Activated T-cell treated with anti-CD3 and anti-CD28 coated beads, Interleukin-2, amount 50 U/mL, for 72 hours (primary cell): ENCODE data around the gene ZNF285. TPM values are rescaled to one million over a fixed set of nuclear protein-coding genes. Genes with fewer than 3 reads are reported as not detected.
"Not testable (repeated sequence)": the region's sequence is repeated elsewhere in the genome, so short reads cannot be mapped to it uniquely, and the experiment has no call there.

Source experiments
- ATAC-seq, 2 donors: fragments of 150-1000 bp; cut with Tn5 transposase; replicated peaks in 1 of 2; 2 replicates each; pipeline ENCODE4 v1.10.0; 2021; ENCODE audit warnings: moderate library complexity in 2 of 2, mild to moderate bottlenecking in 1 of 2
- DNase-seq, 2 donors: peaks; one replicate each; pipeline ENCODE4 v3.0.0; 2021 to 2022; ENCODE audit warnings: mixed read lengths in 1 of 2
- H3K27ac Mint-ChIP-seq: one replicate; pipeline ENCODE4 v1.8.0; 2022; ENCODE audit warnings: mild to moderate bottlenecking, moderate library complexity, mixed read lengths
- H3K27me3 Mint-ChIP-seq: one replicate; pipeline ENCODE4 v1.8.0; 2022; ENCODE audit warnings: low read depth, mixed read lengths
- H3K36me3 Mint-ChIP-seq, 2 donors: one replicate each; pipeline ENCODE4 v1.8.0; 2022; ENCODE audit warnings: mixed read lengths in 2 of 2, mild to moderate bottlenecking in 1 of 2; ENCODE audit not compliant: insufficient read depth in 2 of 2
- H3K4me1 Mint-ChIP-seq: one replicate; pipeline ENCODE4 v1.8.0; 2022; ENCODE audit warnings: low read depth, mixed read lengths
- H3K4me3 Mint-ChIP-seq, 2 donors: one replicate each; pipeline ENCODE4 v1.8.0; 2022; ENCODE audit warnings: mild to moderate bottlenecking in 2 of 2, mixed read lengths in 2 of 2, moderate library complexity in 2 of 2
- H3K9me3 Mint-ChIP-seq, 2 donors: one replicate each; pipeline ENCODE4 v1.8.0; 2022; ENCODE audit warnings: mixed read lengths in 2 of 2
- total RNA-seq, 2 donors: library from RNA; stranded (reverse); gene quantifications; one replicate each; pipeline ENCODE4 v1.2.3, GENCODE V29; 2022

Gene ZNF285
- total RNA-seq, result 1 to 10 TPM; 1.9 to 2.2 TPM

DNA sequence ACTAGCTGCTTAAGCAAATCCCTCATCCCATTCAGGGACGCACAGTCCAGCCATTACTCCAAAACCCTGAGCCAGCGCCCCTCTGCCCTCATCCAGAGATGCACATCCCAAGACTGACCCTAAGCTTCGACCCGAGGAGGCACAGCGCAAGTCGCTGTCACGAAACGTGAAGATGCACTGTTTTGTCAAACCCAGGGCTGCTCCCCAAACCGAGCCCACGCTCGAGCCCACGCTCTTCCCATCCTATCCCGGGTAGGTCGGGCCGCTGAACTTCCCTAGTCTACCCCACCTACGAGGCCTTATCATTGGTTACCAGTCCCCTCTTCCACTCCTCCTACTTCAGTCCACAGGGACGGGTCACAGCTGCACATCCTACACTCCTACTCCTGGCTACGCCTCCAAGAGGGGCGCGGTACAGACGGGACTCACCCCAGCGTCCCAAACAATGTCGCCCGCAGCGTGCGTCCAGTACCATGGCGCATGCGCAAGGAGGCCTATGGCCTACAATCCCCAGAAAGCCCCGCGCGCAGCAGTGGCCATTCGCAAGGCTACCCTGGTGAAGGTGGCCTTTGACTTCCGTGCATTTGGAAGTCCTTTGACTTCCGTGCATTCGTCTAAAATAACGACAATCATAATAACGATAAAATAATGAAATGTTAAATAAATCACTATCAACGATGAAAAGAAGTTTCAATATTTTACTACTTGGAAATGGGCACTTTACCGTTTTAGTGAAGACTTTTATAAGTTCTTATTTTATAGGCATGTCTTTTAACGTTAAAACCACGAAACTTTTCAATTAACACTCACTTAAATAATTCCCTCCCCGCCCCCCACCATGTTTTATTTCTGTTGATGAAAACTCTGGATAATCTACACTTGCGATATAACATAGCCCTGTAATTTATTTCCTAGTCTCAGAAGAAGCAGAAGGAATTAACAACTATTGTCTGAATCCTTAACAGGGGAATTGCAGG is at the start of gene ZNF285:
TSS of gene ZNF285 (minus strand) at position 470 of the 977 bp plus-strand sequence. CDS start 4,395 bp downstream, outside the sequence.
- peaks cover 18 to 20% of the 10 kb centered on the region in 2 donors for H3K9me3 Mint-ChIP-seq
- no peak within 1 kb of the TSS for H3K27ac Mint-ChIP-seq
- ATAC-seq, result peak; percentile 99 to 100

DNA sequence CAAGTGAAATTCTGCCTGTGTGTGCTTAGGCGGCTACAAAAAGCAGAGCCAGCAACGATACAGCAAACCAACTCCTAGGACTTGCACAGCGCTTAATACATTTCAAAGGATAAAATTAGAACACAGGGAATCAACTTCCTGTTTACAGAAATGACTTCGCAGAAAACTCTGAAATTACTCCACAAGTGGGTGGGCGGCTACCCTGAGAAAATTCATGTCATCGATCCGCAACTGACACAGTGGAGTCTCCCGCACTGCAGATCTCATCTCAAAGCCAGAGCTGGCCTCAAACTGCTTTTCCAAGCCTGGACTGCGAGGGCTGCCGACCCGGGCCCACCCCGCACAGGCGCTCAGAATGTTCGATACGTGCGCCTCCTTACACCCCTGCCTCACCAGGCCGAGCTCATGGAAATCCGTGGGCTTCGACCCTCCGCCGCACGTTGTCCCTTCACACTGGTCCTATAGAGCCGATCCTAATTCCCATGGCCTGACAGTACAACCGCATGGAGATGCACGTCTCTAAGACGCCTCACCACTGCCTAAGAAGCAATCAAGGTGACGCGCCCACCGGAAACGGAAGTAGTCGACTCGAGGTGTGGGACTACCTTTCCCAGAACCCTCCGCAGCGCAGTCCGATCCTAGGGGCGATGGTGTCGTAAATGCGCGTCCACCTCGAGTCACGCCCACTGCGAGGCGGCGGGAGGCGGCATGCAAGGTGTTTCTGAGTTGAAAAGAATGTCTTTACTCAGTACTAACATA is 46.7 kb upstream of the ZNF285 start, which contains the start of gene ZNF229:
TSS of gene ZNF229 (minus strand) at position 557 of the 759 bp plus-strand sequence. CDS start 5,625 bp downstream, outside the sequence.
- H3K4me1 Mint-ChIP-seq, result peaks cover 9% of the 10 kb centered on the region
- peaks cover 46 to 60% of the 10 kb centered on the region in 2 donors for H3K36me3 Mint-ChIP-seq
- H3K9me3 Mint-ChIP-seq, result peaks cover 48 to 53% of the 10 kb centered on the region in 2 donors
- peak within 1 kb of the TSS; percentile 43 for H3K27ac Mint-ChIP-seq
- ATAC-seq (peak; percentile 97 to 99), DNase-seq (peak; percentile 76 to 87)
- H3K27me3 Mint-ChIP-seq, result no peaks in the 10 kb centered on the region
- H3K4me3 Mint-ChIP-seq, result peak within 1 kb of the TSS; percentile 90 to 93

More for the DNA sequence above, at the start of gene ZNF285:
- Mint-ChIP-seq H3K4me1 (peaks cover 5% of the 10 kb centered on the region), H3K4me3 (peak within 1 kb of the TSS; percentile 87 to 99), H3K36me3 (peaks cover 20 to 23% of the 10 kb centered on the region in 2 donors), H3K27me3 (no peaks in the 10 kb centered on the region)
- DNase-seq, result peak; percentile 82 to 87

DNA sequence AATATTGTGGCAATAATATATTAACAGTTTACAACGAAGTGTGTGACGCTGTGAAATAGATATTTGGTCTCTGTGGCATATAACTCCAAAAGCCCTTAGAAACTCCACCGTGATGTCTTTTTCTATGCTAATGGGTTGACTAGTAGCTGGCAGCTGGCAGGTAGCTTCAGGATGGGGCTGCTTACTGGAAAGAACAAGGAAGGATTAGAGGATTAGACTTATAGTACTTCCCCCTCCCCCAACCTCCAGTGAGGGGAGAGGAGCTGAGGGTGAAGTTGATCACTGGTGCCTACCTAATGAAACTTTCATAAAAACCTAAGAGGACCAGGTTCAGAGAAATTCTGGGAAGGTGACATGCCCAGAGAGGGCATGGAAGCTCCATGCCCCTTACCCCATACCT is 37.0 kb upstream of the ZNF285 start:
- peaks cover 22 to 26% of the 10 kb centered on the region in 2 donors for H3K36me3 Mint-ChIP-seq
- peaks cover 28 to 36% of the 10 kb centered on the region in 2 donors for H3K9me3 Mint-ChIP-seq

DNA sequence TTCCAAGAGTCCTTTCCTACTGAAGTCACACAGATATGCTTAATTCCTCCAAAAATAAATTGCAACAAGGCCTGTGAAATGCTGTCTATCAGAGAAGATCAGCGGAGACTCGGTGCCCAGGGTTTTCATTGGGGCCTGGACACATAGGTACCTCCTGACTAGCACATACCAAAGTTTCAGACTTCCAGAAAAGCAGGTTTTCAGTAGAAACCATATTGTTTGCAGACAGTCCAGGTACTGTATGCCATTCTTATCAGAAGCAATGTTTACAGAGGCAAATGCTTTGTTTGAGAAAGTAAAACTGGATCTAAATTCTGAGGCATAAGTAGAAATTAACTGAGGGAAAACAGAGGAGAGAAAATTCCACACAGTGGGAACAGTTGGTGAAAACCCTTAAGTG is 34.0 kb upstream of the ZNF285 start:
- H3K36me3 Mint-ChIP-seq, result peaks cover 22 to 30% of the 10 kb centered on the region in 2 donors
- H3K4me3 Mint-ChIP-seq, result no peak overlapping the region
- peaks cover 25 to 34% of the 10 kb centered on the region in 2 donors for H3K9me3 Mint-ChIP-seq
- no peak overlapping the region for H3K27ac Mint-ChIP-seq
- DNase-seq (no peak), ATAC-seq (no peak)
- H3K4me1 Mint-ChIP-seq, result no peaks in the 10 kb centered on the region
- no peaks in the 10 kb centered on the region for H3K27me3 Mint-ChIP-seq

More for the DNA sequence above, 37.0 kb upstream of the ZNF285 start:
- Mint-ChIP-seq H3K27me3 (no peaks in the 10 kb centered on the region), H3K4me1 (no peaks in the 10 kb centered on the region), H3K27ac (no peak overlapping the region), H3K4me3 (no peak overlapping the region)
- DNase-seq (no peak), ATAC-seq (no peak)

DNA sequence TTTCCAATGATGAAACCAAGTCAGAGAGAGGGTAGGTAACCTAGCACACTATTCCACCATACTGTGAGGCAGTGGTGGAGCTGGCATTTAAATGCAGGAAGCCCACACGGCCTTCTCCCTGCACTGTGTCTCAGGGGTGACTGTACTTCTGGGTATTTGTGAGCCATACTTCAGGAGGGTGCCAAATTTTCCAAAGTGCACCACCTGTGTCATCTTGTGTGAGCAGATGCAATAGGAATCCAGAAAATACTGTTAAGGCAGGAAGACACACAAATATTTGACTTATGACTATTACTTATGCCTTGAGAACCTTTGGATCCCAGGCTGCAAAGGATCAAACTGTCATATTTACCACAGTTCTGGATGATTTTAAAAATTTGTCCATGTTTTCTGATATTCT is 29.5 kb upstream of the ZNF285 start:
- H3K27ac Mint-ChIP-seq, result no peak overlapping the region
- no peaks in the 10 kb centered on the region for H3K4me1 Mint-ChIP-seq
- H3K4me3 Mint-ChIP-seq, result no peak overlapping the region
- H3K27me3 Mint-ChIP-seq, result no peaks in the 10 kb centered on the region
- ATAC-seq (no peak), DNase-seq (no peak)
- H3K9me3 Mint-ChIP-seq, result peaks cover 26 to 34% of the 10 kb centered on the region in 2 donors
- H3K36me3 Mint-ChIP-seq, result peaks cover 39 to 40% of the 10 kb centered on the region in 2 donors

DNA sequence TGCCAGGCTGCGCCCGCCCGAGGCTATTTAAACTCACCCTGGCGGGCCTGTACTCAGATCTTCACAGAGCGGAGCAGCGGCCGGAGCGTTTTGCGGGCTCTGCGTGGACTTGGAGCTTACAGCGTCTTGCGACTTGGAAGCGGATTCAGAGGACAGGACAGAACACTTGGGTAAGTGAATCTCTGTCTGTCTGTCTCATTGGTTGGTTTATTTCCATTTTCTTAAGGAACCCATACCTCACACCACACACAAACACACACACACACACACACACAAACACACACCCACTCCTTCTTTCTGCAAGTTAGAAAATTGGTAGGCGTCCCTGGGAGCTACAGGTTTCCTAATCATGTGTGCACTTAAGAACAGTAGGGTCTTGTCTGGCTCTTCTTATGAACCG is 14.1 kb upstream of the ZNF285 start:
- H3K4me3 Mint-ChIP-seq, H3K27me3 Mint-ChIP-seq, ATAC-seq, DNase-seq, H3K4me1 Mint-ChIP-seq, H3K27ac Mint-ChIP-seq: not testable (repeated sequence)
- peaks cover 10 to 15% of the 10 kb centered on the region in 2 donors for H3K36me3 Mint-ChIP-seq
- H3K9me3 Mint-ChIP-seq, result peaks cover 14 to 22% of the 10 kb centered on the region in 2 donors

DNA sequence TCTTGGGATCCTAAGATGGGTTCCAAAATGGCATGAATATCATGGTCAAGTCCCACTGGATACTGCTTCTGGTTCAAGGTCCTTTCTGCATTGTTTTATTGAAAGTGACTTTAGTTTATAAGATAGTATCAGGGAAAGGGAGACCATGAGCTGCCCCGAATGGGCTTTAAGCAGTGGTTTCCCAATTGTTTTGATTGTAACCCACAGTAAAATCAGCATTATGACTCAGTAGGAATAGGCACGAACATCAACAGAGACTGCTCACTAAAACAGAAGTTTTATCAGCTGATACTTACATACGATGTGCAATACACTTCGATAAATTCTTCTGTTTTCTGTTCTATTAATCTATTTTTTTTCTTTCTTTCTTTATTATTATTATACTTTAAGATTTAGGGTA is 12.1 kb downstream of the ZNF285 start:
- not testable (repeated sequence) for H3K4me1 Mint-ChIP-seq, H3K27me3 Mint-ChIP-seq, H3K4me3 Mint-ChIP-seq, DNase-seq, H3K27ac Mint-ChIP-seq, ATAC-seq
- Mint-ChIP-seq H3K9me3 (peaks cover 22 to 31% of the 10 kb centered on the region in 2 donors), H3K36me3 (peaks cover 22 to 28% of the 10 kb centered on the region in 2 donors)

DNA sequence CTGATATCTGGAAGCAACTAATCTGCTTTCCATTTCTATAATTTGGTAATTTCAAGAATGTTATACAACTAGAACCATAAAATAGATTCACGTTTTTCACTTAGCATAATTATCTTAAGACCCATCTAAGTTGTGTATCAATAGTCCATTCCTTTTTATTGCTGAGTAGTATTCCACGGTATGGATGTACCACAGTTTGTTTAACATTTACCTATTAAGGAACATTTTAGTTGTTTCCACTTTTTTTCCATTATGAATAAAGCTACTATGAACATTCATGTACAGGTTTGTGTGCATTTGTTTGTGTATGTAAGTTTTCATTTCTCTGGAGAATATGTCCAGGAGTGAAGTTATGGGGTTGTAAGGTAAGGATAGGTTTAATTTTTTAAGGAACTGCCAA is 26.6 kb downstream of the ZNF285 start:
- ATAC-seq (no peak), DNase-seq (no peak)
- Mint-ChIP-seq H3K4me3 (no peak overlapping the region), H3K4me1 (no peaks in the 10 kb centered on the region), H3K27ac (no peak overlapping the region), H3K27me3 (no peaks in the 10 kb centered on the region), H3K36me3 (peaks cover 8 to 11% of the 10 kb centered on the region in 2 donors), H3K9me3 (peaks cover 7 to 8% of the 10 kb centered on the region in 2 donors)

DNA sequence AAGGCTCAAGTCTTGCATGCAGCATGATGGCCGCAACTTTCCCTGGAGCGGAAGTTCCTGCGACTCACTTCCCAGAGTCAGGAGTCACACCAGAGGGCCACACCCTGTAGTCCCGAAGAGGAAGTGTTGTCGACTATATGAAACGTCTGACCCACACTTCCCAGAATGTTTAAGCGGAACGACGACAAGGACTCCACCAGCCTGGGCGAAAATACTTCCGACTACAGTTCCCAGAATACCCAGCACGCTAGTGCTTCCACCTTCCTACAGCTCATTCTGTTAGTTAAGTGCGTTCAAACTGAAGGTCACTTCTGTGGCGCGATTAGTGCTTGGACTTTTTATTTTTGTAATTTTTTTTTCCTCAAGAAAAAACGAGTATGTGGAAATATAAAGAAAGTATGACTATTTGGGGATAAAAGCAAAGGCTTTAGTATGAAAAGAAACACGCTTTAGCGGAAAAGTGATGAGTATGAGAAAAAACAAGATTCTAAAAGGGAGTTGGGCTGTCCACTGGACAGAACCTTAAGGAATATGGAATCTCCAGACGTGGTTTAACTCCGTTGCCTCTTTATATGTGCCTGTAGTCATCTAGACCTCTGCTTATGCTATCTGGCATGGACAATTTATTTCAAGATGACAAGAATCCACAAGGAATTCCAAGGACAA is 29.5 kb downstream of the ZNF285 start:
- H3K4me1 Mint-ChIP-seq, result no peaks in the 10 kb centered on the region
- no peaks in the 10 kb centered on the region for H3K27me3 Mint-ChIP-seq
- H3K36me3 Mint-ChIP-seq, result peaks cover 11 to 14% of the 10 kb centered on the region in 2 donors
- no peak for DNase-seq
- H3K27ac Mint-ChIP-seq, result no peak overlapping the region
- ATAC-seq, result no peak
- no peak overlapping the region for H3K4me3 Mint-ChIP-seq
- H3K9me3 Mint-ChIP-seq, result peaks cover 10 to 11% of the 10 kb centered on the region in 2 donors

DNA sequence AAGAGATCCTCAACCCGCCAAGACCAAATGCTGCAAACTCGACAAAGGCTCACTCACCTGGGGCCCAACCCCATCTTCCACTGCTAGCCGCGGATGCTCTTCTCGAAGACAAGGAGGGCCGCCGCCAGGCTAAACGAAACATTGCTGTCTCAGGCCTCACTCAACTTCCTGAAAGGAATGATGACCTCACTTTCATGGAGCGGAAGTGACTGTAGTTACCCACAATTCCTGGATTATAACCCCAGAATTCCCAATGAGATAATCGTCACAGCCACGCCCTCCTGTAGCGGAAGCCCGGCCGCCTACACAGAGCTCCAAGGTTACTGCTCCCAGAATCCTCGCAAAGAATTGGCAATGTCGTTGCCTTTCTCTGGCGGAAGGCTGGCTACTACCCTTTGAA is 34.4 kb downstream of the ZNF285 start:
- H3K27ac Mint-ChIP-seq, result no peak overlapping the region
- DNase-seq (no peak), ATAC-seq (no peak)
- H3K27me3 Mint-ChIP-seq, result no peaks in the 10 kb centered on the region
- peaks cover 10 to 12% of the 10 kb centered on the region in 2 donors for H3K9me3 Mint-ChIP-seq
- peaks cover 8 to 13% of the 10 kb centered on the region in 2 donors for H3K36me3 Mint-ChIP-seq
- H3K4me3 Mint-ChIP-seq, result no peak overlapping the region
- no peaks in the 10 kb centered on the region for H3K4me1 Mint-ChIP-seq

DNA sequence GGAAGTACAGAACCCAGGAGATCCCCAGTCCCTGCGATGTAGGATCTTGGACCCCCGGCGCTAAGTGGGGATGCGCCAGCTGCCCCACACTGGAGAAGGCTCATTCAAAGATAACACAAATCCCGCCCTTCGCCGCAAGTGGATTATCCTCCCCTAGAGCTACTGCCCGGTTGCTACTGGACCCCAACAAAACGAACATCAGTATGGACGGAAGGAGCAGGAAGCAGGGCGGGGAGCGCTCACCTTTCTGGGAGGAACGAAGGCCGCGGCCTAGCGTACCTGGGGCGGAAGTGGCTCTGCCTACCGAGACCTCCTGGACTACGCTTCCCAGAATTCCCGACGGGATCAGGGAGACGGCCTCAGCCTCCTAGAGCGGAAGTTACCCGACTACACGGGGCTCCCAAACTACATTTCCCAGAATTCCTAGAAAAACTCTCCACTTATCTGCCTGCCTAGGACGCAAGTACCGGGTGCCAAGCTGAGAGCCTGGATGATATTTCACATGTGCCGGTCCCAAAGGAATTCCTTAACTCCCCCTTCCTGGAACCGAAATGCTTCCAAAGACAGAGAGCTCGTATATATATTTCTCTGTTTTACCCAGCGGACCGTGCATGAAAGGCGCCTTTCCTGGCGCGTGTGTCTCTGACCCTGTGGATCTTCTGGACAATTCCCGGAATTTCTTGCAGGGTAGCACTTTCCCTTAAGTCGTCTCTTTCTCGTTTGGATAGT is 44.9 kb downstream of the ZNF285 start, which contains the start of gene ZNF112:
TSS of gene ZNF112 (minus strand) at position 298 of the 729 bp plus-strand sequence. CDS start 16,141 bp downstream, outside the sequence.
- ATAC-seq, result no peak
- H3K27me3 Mint-ChIP-seq, result no peaks in the 10 kb centered on the region
- no peak for DNase-seq
- H3K9me3 Mint-ChIP-seq, result peaks cover 15 to 23% of the 10 kb centered on the region in 2 donors
- peak within 1 kb of the TSS; percentile 52 to 55 for H3K4me3 Mint-ChIP-seq
- H3K4me1 Mint-ChIP-seq, result no peaks in the 10 kb centered on the region
- H3K27ac Mint-ChIP-seq, result no peak within 1 kb of the TSS
- peaks cover 14 to 26% of the 10 kb centered on the region in 2 donors for H3K36me3 Mint-ChIP-seq

DNA sequence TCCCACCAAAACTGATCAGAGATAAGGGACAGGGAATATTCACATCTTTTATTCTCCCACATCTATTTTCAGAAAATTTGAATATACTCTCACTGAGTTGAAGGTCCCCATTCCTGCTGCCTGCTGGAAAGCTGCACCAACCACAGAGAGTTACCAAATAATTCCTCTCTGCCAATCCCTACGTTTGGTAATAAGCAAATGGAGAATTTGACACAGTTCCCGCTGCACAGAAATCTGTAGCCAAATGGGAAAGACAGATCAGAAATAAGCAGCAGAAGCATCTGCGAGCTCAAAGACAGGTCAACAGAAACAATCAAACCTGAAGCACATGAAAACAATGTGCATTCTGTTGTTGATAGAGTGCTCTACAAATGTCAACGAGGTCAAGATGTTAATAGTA is 54.9 kb downstream of the ZNF285 start:
- no peak overlapping the region for H3K27ac Mint-ChIP-seq
- no peak for ATAC-seq
- H3K4me1 Mint-ChIP-seq, result no peaks in the 10 kb centered on the region
- H3K27me3 Mint-ChIP-seq, result no peaks in the 10 kb centered on the region
- H3K36me3 Mint-ChIP-seq, result peaks cover 0 to 8% of the 10 kb centered on the region in 2 donors
- no peak for DNase-seq
- H3K9me3 Mint-ChIP-seq, result peaks cover 12 to 17% of the 10 kb centered on the region in 2 donors
- H3K4me3 Mint-ChIP-seq, result no peak overlapping the region
